HEK293 (cell line): ENCODE measurements around the gene NYNRIN.
A peak's percentile ranks its signal among the peaks of the same experiment; 100 is the strongest.

Source experiments
- CTCF ChIA-PET: fragments of 350-600 bp; formaldehyde crosslinking; extraction: SDS; loops from one replicate; lab custom pipeline; 2021; ENCODE audit warnings: antibody characterized with exemption; lab: Yijun Ruan, JAX
- POLR2A ChIA-PET: fragments of 300-600 bp; formaldehyde crosslinking; extraction: SDS; loops from one replicate; lab custom pipeline; 2020; ENCODE audit warnings: antibody characterized with exemption, inconsistent platforms; lab: Yijun Ruan, JAX
- H3K27ac ChIP-seq: fragments of 200-500 bp; sonication (Bioruptor generic); 2 replicates; pipeline ENCODE4 v1.5.1; 2014; ENCODE audit warnings: low read depth, low read length, control low read depth, inconsistent platforms; ENCODE audit errors: extremely low read depth
- H3K36me3 ChIP-seq, 2 experiments: fragments of 200-500 bp in 1 of 2; sonication (Bioruptor generic) in 1 of 2; 1 replicate in 1 of 2; 2 replicates in 1 of 2; pipeline ENCODE4 v1.5.1; 2014 to 2017; ENCODE audit warnings: inconsistent platforms in 2 of 2, low read length in 2 of 2; ENCODE audit not compliant: control insufficient read depth in 2 of 2, insufficient read depth in 1 of 2
- H3K4me1 ChIP-seq: fragments of 200-500 bp; sonication (Bioruptor generic); 2 replicates; pipeline ENCODE4 v1.5.1; 2014; ENCODE audit warnings: mild to moderate bottlenecking, low read length, inconsistent platforms; ENCODE audit not compliant: control insufficient read depth, insufficient read depth
- H3K4me3 ChIP-seq: 2 replicates; pipeline ENCODE4 v1.5.1; 2011; ENCODE audit warnings: low read depth, mild to moderate bottlenecking, control low read depth, low read length, moderate library complexity
- H3K9me3 ChIP-seq: fragments of 200-500 bp; sonication (Bioruptor generic); 2 replicates; pipeline ENCODE4 v1.5.1; 2014; ENCODE audit warnings: low read depth, low read length, inconsistent platforms; ENCODE audit not compliant: control insufficient read depth, insufficient read depth
- BCL11B ChIP-seq: fragments of 450-650 bp; formaldehyde crosslinking; IDR thresholded peaks from 2 replicates; pipeline ENCODE4 v1.5.1; 2016; ENCODE audit warnings: low read depth, missing biosample characterization, missing genetic modification characterization
- FEZF1 ChIP-seq: fragments of 450-650 bp; formaldehyde crosslinking; IDR thresholded peaks from 2 replicates; pipeline ENCODE4 v1.5.1; 2016; ENCODE audit warnings: missing biosample characterization, missing genetic modification characterization
- GLI4 ChIP-seq: fragments of 450-650 bp; formaldehyde crosslinking; IDR thresholded peaks from 2 replicates; pipeline ENCODE4 v1.5.1; 2016; ENCODE audit warnings: missing biosample characterization, missing genetic modification characterization
- HOXA7 ChIP-seq: sonication (generic); formaldehyde crosslinking; IDR thresholded peaks from 2 replicates; pipeline ENCODE4 v1.8.1; 2022; ENCODE audit warnings: missing genetic modification reagents, borderline replicate concordance
- KLF8 ChIP-seq: fragments of 450-650 bp; formaldehyde crosslinking; IDR thresholded peaks from 2 replicates; pipeline ENCODE4 v1.5.1; 2016; ENCODE audit warnings: missing biosample characterization, missing genetic modification characterization
- OSR2 ChIP-seq: fragments of 450-650 bp; formaldehyde crosslinking; IDR thresholded peaks from 2 replicates; pipeline ENCODE4 v1.5.1; 2016; ENCODE audit warnings: missing biosample characterization, missing genetic modification characterization
- SP7 ChIP-seq: fragments of 450-650 bp; formaldehyde crosslinking; IDR thresholded peaks from 2 replicates; pipeline ENCODE4 v1.5.1; 2016; ENCODE audit warnings: missing biosample characterization, missing genetic modification characterization
- ZBTB21 ChIP-seq: fragments of 450-650 bp; formaldehyde crosslinking; IDR thresholded peaks from 2 replicates; pipeline ENCODE4 v1.5.1; 2017; ENCODE audit warnings: missing biosample characterization, missing genetic modification characterization
- ZBTB26 ChIP-seq: fragments of 450-650 bp; formaldehyde crosslinking; optimal IDR thresholded peaks from 2 replicates; pipeline ENCODE3; 2016; ENCODE audit warnings: missing biosample characterization, mild to moderate bottlenecking, missing genetic modification characterization
- ZIC2 ChIP-seq: fragments of 450-650 bp; formaldehyde crosslinking; IDR thresholded peaks from 2 replicates; pipeline ENCODE4 v1.5.1; 2016; ENCODE audit warnings: missing biosample characterization, missing genetic modification characterization
- ZNF121 ChIP-seq: fragments of 450-650 bp; formaldehyde crosslinking; IDR thresholded peaks from 2 replicates; pipeline ENCODE4 v1.5.1; 2016; ENCODE audit warnings: missing biosample characterization, missing genetic modification characterization
- ZNF2 ChIP-seq: fragments of 450-650 bp; formaldehyde crosslinking; IDR thresholded peaks from 2 replicates; pipeline ENCODE4 v1.5.1; 2016; ENCODE audit warnings: missing biosample characterization, missing genetic modification characterization
- ZNF529 ChIP-seq: fragments of 450-650 bp; formaldehyde crosslinking; IDR thresholded peaks from 2 replicates; pipeline ENCODE4 v1.5.1; 2017; ENCODE audit warnings: missing genetic modification characterization, missing biosample characterization; ENCODE audit not compliant: insufficient replicate concordance
- ZNF549 ChIP-seq: fragments of 450-650 bp; IDR thresholded peaks from 2 replicates; pipeline ENCODE4 v1.5.1; 2018; ENCODE audit warnings: missing biosample characterization, missing genetic modification characterization, mild to moderate bottlenecking, inconsistent platforms, moderate library complexity
- ZNF626 ChIP-seq: fragments of 450-650 bp; sonication (Bioruptor Pico); formaldehyde crosslinking; IDR thresholded peaks from 2 replicates; pipeline ENCODE4 v1.5.1; 2018; ENCODE audit warnings: missing biosample characterization, missing genetic modification characterization, inconsistent platforms
- ZNF664 ChIP-seq: fragments of 450-650 bp; formaldehyde crosslinking; IDR thresholded peaks from 2 replicates; pipeline ENCODE4 v1.5.1; 2016; ENCODE audit warnings: missing biosample characterization, missing genetic modification characterization
- ZNF76 ChIP-seq: fragments of 450-650 bp; formaldehyde crosslinking; IDR thresholded peaks from 2 replicates; pipeline ENCODE4; 2016; ENCODE audit warnings: low read depth, missing biosample characterization, missing genetic modification characterization, borderline replicate concordance
- TF ChIP-seq, protein P1 (sequence below): fragments of 450-650 bp; formaldehyde crosslinking; IDR thresholded peaks from 2 replicates; pipeline ENCODE4; 2016; ENCODE audit warnings: missing biosample characterization, missing genetic modification characterization
- TF ChIP-seq, protein P2 (sequence below): fragments of 450-650 bp; formaldehyde crosslinking; IDR thresholded peaks from 2 replicates; pipeline ENCODE4 v1.5.1; 2017; ENCODE audit warnings: missing biosample characterization, missing genetic modification characterization

The NYNRIN gene

GRCh38 chr14:24416254-24416931, 17.6 kb downstream of the NYNRIN start:
- POLR2A ChIA-PET = no interaction called here
- Histone ChIP-seq H3K9me3 (no peaks in the 10 kb centered on the region), H3K4me3 (no peak overlapping the region), H3K27ac (no peak overlapping the region)
- TF ChIP-seq ZBTB26 = no peak
- TF ChIP-seq BCL11B (tag by site-specific recombination) = no peak
- no peak for TF ChIP-seq SP7 (tag by site-specific recombination)
- no peak for TF ChIP-seq HOXA7 (CRISPR knock-in tag)
- TF ChIP-seq ZNF121 (tag by site-specific recombination) = no peak
- no peak for TF ChIP-seq ZNF2 (tag by site-specific recombination)
- TF ChIP-seq ZNF664 (tag by site-specific recombination) = no peak
- TF ChIP-seq, protein P1, sequence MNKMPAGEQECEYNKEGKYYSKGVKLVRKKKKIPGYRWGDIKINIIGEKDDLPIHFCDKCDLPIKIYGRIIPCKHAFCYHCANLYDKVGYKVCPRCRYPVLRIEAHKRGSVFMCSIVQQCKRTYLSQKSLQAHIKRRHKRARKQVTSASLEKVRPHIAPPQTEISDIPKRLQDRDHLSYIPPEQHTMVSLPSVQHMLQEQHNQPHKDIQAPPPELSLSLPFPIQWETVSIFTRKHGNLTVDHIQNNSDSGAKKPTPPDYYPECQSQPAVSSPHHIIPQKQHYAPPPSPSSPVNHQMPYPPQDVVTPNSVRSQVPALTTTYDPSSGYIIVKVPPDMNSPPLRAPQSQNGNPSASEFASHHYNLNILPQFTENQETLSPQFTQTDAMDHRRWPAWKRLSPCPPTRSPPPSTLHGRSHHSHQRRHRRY = no peak
- TF ChIP-seq OSR2 (tag by site-specific recombination) = no peak
- no peak for TF ChIP-seq ZNF76 (tag by site-specific recombination)
- no peak for TF ChIP-seq FEZF1 (tag by site-specific recombination)
- TF ChIP-seq GLI4 (tag by site-specific recombination) = no peak
- TF ChIP-seq, protein P2, sequence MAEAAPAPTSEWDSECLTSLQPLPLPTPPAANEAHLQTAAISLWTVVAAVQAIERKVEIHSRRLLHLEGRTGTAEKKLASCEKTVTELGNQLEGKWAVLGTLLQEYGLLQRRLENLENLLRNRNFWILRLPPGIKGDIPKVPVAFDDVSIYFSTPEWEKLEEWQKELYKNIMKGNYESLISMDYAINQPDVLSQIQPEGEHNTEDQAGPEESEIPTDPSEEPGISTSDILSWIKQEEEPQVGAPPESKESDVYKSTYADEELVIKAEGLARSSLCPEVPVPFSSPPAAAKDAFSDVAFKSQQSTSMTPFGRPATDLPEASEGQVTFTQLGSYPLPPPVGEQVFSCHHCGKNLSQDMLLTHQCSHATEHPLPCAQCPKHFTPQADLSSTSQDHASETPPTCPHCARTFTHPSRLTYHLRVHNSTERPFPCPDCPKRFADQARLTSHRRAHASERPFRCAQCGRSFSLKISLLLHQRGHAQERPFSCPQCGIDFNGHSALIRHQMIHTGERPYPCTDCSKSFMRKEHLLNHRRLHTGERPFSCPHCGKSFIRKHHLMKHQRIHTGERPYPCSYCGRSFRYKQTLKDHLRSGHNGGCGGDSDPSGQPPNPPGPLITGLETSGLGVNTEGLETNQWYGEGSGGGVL = no peak
- TF ChIP-seq ZNF549 (tag by site-specific recombination) = no peak
- no peak for TF ChIP-seq ZNF626
- no peak for TF ChIP-seq ZNF529 (tag by site-specific recombination)
- TF ChIP-seq KLF8 (tag by site-specific recombination) = no peak
- TF ChIP-seq, all 188 proteins: peak for 0
- Histone ChIP-seq H3K36me3 (peaks cover 0 to 45% of the 10 kb centered on the region in 2 experiments; a peak in 1 of 3 replicates), H3K4me1 (no peaks in the 10 kb centered on the region)
- CTCF ChIA-PET = no interaction called here

DNA sequence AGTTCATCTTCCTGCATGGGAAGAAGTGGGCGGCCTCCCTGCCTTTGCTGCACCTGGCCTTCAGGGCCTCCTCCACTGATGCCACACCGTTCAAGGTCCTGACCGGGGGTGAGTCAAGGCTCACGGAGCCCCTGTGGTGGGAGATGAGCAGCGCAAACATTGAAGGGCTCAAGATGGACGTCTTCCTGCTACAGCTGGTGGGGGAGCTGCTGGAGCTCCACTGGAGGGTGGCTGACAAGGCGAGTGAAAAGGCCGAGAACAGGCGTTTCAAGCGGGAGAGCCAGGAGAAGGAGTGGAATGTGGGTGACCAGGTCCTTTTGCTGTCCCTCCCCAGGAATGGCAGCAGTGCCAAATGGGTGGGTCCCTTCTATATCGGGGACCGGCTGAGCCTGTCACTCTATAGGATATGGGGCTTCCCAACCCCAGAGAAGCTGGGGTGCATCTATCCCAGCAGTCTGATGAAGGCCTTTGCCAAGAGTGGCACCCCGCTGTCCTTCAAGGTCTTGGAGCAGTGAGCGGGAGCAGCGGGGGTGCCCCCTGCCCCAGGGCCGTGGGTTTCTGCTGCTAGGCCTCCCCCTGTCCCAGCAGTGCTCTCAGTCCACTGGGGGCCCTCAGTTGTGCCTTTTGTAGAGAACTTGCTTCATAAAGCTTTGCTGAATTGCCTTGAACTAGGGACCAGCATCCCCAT, 18.3 kb downstream of the NYNRIN start:
- TF ChIP-seq ZBTB21 (tag by site-specific recombination) (no peak), ZIC2 (tag by site-specific recombination) (peak; percentile 36)
- no peaks in the 10 kb centered on the region for H3K4me1 ChIP-seq
- ChIA-PET POLR2A (no interaction called here), CTCF (interaction anchor here (1.2 kb wide), 1 partner anchor 9 kb away, joined by 3 read pairs; no protein-coding TSS in a partner anchor)
- H3K4me3 ChIP-seq = no peak overlapping the region
- H3K9me3 ChIP-seq = no peaks in the 10 kb centered on the region
- peaks cover 0 to 40% of the 10 kb centered on the region in 2 experiments; a peak in 1 of 3 replicates for H3K36me3 ChIP-seq
- H3K27ac ChIP-seq = no peak overlapping the region
